ENCODE measurements around the gene CAPN8.

DNA sequence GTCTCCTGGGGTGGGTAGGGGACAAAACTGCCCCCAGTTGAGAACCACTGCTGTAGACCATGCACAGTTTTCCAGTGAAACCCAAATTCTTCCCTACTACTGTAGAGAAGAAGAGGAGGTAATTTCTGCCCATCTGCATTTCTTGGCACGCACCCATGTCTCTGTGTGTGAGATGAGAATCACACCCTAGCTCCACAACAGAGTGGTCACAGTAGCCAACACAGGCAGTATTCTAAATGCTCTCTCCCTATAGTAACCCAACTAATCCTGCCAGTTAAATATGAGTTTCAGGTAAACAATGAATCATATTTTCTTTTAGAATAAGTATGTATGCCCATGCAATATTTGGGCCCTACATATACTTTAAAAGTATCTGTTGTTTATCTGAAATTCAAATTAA is 45.7 kb upstream of the CAPN8 start:
- TF ChIP-seq POLR2AphosphoS5 (IDR thresholded peaks at IDR 0.05; ENCODE audit: low read depth, low read length) = no peak
- TF ChIP-seq, protein P1, sequence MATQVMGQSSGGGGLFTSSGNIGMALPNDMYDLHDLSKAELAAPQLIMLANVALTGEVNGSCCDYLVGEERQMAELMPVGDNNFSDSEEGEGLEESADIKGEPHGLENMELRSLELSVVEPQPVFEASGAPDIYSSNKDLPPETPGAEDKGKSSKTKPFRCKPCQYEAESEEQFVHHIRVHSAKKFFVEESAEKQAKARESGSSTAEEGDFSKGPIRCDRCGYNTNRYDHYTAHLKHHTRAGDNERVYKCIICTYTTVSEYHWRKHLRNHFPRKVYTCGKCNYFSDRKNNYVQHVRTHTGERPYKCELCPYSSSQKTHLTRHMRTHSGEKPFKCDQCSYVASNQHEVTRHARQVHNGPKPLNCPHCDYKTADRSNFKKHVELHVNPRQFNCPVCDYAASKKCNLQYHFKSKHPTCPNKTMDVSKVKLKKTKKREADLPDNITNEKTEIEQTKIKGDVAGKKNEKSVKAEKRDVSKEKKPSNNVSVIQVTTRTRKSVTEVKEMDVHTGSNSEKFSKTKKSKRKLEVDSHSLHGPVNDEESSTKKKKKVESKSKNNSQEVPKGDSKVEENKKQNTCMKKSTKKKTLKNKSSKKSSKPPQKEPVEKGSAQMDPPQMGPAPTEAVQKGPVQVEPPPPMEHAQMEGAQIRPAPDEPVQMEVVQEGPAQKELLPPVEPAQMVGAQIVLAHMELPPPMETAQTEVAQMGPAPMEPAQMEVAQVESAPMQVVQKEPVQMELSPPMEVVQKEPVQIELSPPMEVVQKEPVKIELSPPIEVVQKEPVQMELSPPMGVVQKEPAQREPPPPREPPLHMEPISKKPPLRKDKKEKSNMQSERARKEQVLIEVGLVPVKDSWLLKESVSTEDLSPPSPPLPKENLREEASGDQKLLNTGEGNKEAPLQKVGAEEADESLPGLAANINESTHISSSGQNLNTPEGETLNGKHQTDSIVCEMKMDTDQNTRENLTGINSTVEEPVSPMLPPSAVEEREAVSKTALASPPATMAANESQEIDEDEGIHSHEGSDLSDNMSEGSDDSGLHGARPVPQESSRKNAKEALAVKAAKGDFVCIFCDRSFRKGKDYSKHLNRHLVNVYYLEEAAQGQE (IDR thresholded peaks at IDR 0.05; ENCODE audit: insufficient read depth in 1 of 2, low read depth in 2 of 2, low read length in 2 of 2) = no peak
- no peak for TF ChIP-seq SIN3A (IDR thresholded peaks at IDR 0.05; ENCODE audit: borderline replicate concordance, insufficient read depth, low read length)
- no peak for TF ChIP-seq TAF1 (IDR thresholded peaks at IDR 0.05; ENCODE audit: borderline replicate concordance, insufficient read depth, low read length)
- no peak for TF ChIP-seq FOXP2 (optimal IDR thresholded peaks at IDR 0.05; ENCODE audit: borderline replicate concordance, extremely low read depth, extremely low read length, insufficient read depth)

Data from PFSK-1 (cell line).